GM19193 (cell line): Measurements from ENCODE around the gene CBFA2T2.

ENCODE experiments used
- POLR2A ChIP-seq: IDR thresholded peaks from 4 replicates; pipeline ENCODE4 v1.6.1; 2011; ENCODE audit not compliant: insufficient read depth, insufficient read length; ENCODE audit errors: extremely low read depth

Gene CBFA2T2

DNA sequence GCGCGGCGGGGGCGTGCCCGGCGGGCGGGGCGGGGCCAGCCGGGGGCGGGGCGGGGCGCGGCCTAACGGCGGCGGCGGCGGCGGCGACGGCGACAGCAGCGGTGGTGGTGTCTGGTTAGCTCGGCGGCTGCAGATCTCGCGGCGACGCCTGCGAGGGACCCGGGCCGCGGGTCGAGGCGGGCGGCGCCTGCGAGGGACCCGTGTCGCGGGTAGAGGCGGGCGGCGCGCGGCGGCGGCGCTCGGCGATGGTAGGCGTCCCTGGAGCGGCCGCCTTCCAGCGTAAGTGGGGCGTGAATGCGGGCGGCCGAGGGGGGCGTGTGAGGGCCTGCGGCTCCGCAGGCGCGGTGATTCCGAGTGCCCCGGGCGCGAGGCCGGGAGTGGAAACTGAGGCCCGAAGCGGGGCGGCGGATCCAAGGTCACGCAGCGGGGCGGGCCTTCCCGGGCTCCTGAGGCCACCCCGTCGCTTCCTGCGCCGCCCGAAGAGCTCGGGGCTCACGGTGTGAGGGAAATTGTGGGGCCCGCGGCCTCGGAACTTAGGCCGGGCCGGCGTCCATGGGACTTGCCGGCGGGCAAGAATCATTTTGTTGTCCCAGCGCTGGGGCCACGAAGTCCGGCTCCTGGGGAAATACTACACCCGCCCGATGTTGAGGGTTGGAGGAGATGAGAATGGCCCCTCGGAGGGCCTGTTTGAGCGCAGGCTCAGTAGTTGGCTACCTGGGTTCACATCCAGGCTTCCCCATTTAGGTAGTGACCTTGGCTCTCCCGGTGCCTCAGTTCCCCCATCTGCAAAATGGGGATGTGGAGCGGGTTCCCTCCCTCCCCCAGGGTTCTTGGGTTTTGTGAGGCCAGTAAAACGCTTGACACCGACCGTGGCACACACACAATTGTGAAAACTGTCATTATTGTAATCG is at the start of gene CBFA2T2:
Gene CBFA2T2 (plus strand): TSS at position 74 of the 911 bp plus-strand sequence. CDS start 172 bp downstream, at position 246.
- TF ChIP-seq POLR2A: no peak

DNA sequence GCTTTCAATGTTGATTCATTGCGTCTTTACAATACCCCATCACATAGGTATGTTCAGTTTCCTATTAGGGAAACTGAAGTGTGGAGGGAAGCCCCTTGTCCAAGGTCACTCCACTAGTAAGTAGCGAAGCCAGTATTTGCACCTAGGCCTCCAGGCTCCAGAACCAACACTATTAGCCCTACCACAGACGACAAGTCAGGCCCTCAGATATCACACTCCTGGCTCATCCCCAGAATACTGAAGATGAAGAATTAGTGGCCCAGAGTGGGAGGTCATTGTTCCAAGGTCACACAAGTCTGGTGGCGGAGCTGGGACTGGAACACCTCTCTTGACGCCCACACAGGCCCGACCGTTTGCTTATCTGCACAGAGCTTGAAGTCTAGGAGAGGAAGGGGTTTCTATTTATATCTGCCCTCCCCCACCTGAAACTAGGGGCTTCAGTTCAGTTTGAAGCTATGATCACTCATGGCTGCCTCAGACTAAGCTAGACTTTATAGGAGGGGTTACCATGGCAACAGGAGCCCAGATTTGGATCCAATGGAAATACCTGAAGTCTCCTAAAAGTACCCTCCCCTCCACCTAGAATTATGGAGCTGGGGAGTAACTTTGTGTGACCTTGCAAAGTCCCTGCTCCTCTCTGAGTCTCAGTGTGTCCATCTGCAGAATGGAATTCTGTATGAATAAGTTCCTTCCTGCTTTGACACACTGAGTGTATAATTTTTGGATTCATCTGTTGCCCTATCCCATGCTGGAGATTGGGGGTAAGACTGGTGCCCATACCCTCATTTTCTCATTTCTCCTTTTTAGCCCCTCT is 48.5 kb upstream of the CBFA2T2 start:
- no peak for TF ChIP-seq POLR2A

DNA sequence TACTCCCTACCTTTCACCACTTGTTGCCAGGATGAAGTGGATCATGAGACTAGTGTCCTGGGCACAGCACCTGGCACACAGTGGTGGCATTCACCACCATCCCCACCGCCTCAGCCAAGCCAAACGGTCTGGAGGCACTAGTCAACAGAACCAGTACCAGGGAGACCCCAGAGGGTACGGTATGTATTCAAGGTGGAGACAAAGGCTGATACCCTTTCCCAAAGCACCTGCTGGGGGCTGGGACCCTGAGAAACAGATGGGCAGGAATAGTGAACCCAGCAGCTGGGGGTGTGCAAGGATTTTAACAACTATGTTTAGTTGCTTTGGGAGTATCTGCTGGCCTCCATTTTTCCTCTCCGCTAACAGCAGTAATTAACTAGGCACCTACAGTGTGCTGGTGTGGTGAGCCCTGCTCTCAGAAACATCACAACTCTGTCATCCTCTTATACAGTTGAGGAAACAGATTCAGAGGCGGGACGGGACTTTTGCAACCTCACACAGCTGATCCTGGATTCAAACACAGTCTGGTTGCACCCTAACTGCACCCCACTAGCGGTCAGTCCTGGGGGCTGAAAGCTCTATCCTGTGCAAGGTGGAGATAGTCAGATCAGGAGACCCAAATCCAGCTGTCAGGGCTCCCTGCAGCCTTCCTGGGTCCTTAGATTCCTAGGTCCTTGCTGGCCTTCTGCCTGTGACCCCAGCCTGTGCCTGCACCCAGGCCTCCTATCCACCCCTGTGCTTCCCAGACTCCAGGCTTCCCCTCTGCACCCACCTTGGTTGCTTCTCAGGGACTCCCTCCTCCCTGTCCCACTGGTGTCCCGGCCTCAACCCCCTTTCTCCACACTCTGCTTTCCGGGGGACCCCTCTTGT is 47.5 kb upstream of the CBFA2T2 start:
- TF ChIP-seq POLR2A: no peak

DNA sequence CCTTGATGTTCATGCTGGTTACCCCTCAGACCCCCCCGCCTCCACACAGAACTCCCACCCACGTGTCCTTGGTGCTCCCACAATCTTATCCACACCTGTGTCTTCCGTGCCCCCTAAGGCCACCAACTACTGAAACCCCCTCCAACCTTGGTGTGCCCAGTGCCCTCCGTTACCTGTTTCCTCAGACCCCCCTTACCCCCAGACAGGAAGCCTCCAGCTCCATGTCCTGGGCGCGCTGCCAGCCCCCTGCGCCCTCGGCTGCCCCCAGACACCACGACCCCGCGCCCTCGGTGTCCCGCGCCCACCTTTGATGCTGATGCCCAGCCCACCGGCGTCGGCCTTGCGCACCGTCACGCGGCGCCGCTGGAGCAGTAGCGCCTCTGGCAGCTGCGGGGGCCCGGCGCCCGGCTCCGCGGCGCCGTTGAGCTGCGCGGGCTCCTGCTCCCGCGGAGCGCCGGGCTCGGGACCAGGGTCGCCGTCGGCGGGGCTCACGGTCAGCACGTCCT is 46.8 kb upstream of the CBFA2T2 start:
- TF ChIP-seq POLR2A: no peak

DNA sequence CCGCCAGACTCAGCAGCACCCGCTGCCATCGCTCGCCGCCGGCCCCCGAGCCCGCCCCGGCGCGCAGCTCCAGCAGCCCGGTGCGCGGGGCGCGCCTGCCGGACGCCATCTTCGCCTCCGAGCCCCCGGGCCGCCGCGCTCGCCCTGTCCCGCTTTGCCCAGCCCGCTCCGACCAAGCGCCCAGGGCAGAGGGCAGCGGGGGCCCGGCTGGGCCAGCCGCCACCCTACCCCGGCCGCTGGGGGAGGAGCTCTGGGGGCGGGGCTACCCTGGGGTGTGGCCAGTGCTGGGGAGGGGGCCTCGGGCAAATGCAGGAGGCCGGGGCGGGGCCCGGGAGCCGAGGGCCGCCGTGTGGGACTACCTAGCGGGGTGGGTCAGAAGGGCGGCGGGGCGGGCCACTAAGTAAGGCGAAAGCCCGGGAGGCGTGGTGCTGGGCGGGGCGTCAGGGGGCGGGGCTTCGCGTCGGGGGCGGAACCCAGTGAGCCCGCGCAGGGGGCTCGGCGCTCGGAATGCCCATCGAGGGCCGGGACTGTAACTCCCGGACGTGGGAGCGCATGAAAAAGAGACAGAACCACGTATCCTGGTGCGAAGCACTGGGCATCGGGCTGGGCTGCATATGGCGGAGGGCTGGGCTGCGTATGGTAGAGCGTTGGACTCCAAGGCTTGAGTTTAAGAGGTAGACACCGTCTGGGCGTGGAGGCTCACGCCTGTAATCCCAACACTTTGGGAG is 46.2 kb upstream of the CBFA2T2 start, which contains the start of gene SNTA1:
Gene SNTA1 (minus strand): TSS at position 252 of the 728 bp plus-strand sequence. CDS start 143 bp downstream, at position 109.
- no peak for TF ChIP-seq POLR2A

DNA sequence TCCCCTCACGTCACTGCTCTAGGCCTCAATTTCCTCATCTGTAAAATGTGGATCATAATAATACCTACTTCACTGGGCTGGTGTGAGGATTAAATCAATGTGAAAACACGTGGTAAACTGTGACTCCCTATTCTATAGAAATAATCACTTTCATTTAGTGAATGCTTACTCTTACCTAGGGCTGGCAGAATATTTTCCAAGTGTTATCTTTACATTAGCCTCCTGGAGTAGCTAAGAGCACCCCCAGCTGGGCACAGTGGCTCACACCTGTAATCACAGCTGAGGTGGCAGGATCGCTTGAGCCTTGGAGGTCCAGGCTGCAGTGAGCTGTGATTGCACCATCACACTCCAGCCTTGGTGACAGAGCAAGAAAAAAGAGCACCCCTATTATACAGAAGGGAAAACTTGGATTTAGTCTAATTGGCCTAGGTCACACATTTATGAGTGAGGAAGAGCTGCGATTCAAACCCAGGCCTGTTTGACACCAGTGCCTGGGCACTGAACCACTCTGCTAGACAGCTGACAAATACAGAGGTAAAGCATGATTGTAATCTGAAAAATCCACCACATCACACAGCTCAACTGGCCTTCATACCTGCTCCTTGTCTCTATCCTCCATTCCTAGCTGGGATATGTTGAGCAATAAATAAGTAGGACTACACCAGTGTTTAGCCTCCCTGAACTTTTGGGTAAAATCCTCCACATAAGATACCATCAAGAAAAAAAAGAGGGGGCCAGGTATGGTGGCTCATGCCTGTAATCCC is 44.9 kb upstream of the CBFA2T2 start:
- no peak for TF ChIP-seq POLR2A

DNA sequence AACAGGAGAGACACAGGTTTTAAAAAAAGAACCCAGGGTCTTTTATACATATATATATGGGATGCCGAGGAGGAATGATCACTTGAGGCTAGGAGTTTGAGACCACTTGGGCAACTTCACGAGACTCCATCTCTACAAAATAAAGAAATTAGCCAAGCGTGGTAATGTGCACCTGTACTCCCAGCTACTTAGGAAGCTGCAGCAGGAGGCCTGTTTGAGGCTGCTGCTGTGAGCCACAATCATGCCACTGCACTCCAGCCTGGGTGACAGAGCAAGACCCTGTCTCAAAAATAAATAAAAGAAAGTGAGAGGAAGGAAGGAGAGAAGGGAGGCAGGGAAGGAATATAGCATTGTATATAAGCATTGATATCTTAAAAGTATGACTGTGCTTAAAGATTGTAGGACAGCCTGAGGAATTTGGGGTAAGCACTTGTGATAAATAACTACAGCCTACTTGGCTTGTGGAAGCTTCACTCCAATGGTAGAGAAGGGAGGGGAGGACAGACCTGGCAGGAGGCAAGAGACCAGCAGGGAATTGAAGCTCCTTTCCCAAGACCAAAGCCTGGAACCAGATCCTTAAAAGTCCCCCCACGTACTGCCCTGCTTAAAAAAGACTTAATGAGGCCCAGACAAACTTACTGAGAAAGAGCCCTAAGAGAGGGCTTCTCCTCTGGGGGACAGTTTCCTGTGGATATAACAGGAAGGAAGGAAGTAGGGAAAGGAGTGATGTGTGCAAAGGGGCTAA is 43.8 kb upstream of the CBFA2T2 start:
- no peak for TF ChIP-seq POLR2A

DNA sequence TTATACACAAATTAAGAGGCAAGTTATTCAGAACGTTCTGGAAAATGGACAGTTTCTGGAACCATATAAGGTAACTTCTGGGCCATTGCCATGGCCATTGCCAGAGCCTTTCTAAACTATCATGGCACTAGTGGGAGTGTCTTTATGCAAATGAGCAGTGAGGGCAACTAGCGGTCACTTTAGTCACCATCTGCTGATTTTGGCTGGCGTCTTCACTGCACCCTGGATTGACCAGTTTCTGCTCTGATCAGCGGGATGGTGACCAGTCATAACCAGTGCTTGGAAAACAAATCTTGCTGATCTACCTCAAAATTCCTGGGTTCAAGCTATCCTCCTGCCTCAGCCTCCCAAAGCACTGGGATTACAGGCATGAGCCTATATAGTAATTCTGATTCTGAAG is 39.0 kb upstream of the CBFA2T2 start:
- TF ChIP-seq POLR2A: no peak

DNA sequence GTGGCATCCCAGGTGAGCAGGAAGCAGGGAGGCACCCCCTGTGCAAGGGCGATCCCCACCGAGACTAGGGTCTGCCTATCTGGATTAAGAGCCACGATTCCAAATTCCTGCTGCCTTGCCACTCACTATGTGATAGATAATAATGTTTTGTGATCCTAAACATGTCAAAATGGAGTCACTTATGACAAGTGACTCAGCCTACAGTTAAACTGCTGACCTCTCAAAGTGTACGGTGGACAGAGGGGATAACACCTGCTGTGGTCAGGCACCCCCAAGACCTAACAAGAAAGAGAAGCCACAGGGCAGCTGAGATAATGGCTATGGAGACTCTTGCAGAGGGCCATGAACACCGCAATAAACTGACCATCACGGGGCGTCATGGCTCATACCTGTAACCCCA is 30.3 kb upstream of the CBFA2T2 start:
- TF ChIP-seq POLR2A: no peak

DNA sequence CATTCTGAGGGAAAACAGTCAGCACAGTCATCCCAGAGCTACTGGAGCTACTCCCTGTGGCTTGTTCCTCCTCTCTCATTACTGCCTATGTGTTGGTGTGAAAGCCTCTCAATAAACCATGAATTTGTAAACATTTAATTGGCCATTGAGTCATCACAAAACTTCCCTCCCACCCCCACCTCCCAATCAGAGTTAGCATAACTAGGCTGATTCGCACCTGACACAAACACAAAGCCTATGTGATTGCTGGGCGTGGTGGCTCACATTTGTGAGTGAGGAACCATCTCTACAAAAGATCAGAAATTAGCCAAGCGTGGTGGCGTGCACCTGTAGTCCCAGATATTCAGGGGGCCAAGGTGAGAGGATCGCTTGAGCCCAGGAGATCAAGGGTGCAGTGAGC is 29.2 kb upstream of the CBFA2T2 start:
- TF ChIP-seq POLR2A: no peak

DNA sequence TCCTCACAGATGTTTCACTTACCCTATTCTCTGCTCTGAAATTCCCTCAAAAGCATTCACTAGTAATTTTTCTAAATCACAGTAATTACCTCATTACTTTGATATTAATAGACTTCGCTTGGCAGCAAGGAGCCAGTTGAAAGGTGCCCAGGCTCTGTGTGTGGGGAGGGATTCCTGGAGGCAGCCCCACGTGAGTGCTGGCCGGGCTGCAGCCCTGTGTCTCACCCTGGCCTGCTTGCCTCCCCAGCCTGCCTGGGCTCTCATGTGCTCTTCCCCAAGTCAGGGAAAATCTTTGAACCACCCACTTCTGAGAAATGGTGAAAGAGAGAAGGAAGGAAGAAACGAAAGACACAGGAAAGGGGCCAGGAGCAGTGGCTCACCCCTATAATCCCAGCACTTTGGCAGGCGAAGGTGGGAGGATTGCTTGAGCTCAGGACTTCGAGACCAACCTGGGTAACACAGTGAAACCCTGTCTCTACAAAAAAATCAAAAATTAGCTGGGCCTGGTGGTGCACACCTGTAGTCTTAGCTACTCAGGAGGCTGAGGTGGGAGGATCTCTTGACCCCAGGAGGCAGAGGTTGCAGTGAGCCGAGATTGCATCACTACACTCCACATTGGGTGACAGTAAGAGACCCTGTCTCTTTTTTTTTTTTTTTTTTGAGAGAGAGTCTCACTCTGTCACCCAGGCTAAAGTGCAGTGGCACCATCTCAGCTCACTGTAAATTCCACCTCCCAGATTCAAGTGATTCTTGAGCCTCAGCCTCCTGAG is 26.4 kb upstream of the CBFA2T2 start:
- no peak for TF ChIP-seq POLR2A

DNA sequence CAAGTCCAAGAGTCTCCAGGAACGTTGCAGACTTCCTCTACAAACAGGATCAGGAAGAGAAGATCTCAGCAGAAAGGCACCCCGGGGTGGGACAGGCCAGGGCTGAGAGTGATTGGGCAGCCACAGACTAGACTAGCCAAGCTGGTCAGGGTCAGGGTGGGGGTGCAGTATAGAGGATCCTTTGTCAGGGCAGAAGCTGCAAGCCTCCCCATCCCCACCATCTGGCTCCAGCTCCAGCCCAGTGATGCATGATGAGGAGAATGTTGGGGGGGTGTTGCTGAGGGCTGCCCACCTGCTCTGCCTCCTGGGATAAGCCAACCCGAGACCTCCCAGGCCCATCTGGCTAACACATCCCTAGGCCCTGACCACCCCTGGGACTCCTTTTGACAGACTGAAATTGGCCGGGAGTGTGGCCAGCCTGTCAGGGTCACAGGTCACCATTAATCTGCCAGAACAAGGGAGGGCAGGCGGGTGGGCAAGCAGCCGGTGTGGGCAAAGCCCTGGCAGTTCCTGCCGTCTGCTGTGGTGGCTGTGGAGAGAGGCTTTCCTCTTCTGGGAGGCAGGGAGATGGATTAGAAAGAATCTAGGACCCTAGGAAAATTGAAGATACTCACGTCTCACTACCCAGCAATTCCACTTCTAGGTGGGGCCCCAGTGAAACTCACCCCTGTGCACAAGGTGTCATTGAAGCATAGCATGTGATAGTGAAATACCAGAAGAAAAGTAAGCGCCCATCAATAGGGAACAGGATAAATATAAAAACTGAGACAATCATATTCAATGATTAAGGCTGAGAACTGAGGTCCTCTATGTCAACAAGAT is 24.2 kb upstream of the CBFA2T2 start:
- TF ChIP-seq POLR2A: no peak

DNA sequence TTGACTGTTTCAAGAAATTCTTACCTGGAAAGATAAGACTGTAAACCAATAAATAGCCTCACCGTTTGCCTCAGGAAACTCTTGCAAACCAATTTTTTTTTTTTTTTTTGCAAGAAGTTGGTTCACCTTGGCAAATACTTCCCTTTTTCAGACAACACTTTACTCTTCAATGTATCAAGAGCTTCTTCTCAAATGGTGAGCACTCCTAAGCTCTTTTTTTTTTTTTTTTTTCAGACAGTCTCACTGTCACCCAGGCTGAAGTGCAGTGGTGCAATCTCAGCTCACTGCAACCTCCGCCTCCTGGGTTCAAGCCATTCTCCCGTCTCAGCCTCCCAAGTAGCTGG is 23.6 kb upstream of the CBFA2T2 start:
- no peak for TF ChIP-seq POLR2A
